Activated B cell treated with CpG ODN at 0.5 μM for 24 hours (primary cell): Measurements from ENCODE around the gene DIP2C. TPM values are rescaled to one million over a fixed set of nuclear protein-coding genes. Genes with fewer than 3 reads are reported as not detected.

ENCODE experiments used
- ATAC-seq: fragments of 200-7000 bp; cut with Tn5 transposase; one replicate; pipeline ENCODE4 v1.10.0; 2021; ENCODE audit warnings: low read depth, mild to moderate bottlenecking, moderate library complexity
- CTCF ChIA-PET: fragments of 350-600 bp; sonication (Branson Sonifier 250); formaldehyde crosslinking; loops from one replicate; lab custom pipeline; 2021; ENCODE audit warnings: antibody characterized with exemption; lab: Charles Lee
- POLR2A ChIA-PET: fragments of 350-600 bp; sonication (Branson Sonifier 250); formaldehyde crosslinking; loops from one replicate; lab custom pipeline; 2021; ENCODE audit warnings: antibody characterized with exemption; lab: Charles Lee
- DNase-seq: peaks from one replicate; pipeline ENCODE4 v3.0.0; 2022
- H3K27ac Mint-ChIP-seq: one replicate; pipeline ENCODE4 v1.8.0; 2020; ENCODE audit warnings: mixed read lengths
- H3K27me3 Mint-ChIP-seq: one replicate; pipeline ENCODE4 v1.8.0; 2021; ENCODE audit warnings: mixed read lengths
- H3K36me3 Mint-ChIP-seq: one replicate; pipeline ENCODE4 v1.8.0; 2021; ENCODE audit warnings: low read depth, mixed read lengths
- H3K4me1 Mint-ChIP-seq: one replicate; pipeline ENCODE4 v1.8.0; 2021; ENCODE audit warnings: mixed read lengths
- H3K4me3 Mint-ChIP-seq: one replicate; pipeline ENCODE4 v1.8.0; 2020; ENCODE audit warnings: mild to moderate bottlenecking, mixed read lengths
- H3K9me3 Mint-ChIP-seq: one replicate; pipeline ENCODE4 v1.8.0; 2020; ENCODE audit warnings: mixed read lengths
- CTCF ChIP-seq: fragments of 200-600 bp; IDR thresholded peaks from one replicate; pipeline ENCODE4 v1.8.0; 2022; ENCODE audit warnings: antibody characterized with exemption, mild to moderate bottlenecking
- intact Hi-C: fragments of 100-400 bp; cut with micrococcal nuclease; formaldehyde crosslinking; loops from one replicate; pipeline ENCODE4 v1.15.1; 2024
- total RNA-seq: library from RNA; stranded (reverse); gene quantifications from 2 replicates; pipeline ENCODE4 v1.2.3, GENCODE V29; 2022

The DIP2C gene
- total RNA-seq, 1 donor from 2014 or later, result 0.49 TPM

DNA sequence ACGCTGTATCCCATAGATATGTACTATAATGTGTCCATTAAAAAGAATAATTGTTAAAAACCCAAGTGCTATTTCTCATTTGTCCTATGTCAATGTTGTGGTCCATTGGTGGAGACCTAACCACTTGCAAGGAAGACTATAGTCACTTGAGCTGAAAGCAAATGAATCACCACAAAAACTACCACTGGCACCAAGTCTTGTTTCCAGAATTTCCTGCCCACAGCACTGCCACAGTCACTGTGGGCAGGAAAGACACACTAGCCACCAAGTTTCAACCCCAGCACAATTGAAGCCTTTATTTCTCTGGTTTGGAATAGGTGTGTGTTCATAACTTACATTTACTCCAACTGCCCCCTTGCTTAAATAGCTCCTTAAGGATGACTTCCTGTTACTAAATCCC is 12.4 kb downstream of the DIP2C start:
- intact Hi-C loops, result no loop called here
- no peaks in the 10 kb centered on the region for H3K36me3 Mint-ChIP-seq
- H3K4me1 Mint-ChIP-seq, result no peaks in the 10 kb centered on the region
- POLR2A ChIA-PET, result no interaction called here
- H3K9me3 Mint-ChIP-seq, result peaks cover 3% of the 10 kb centered on the region
- H3K4me3 Mint-ChIP-seq, result no peak overlapping the region
- ATAC-seq (no peak), DNase-seq (no peak)
- peaks cover 2% of the 10 kb centered on the region for H3K27me3 Mint-ChIP-seq
- CTCF ChIA-PET, result no interaction called here
- no peak overlapping the region for H3K27ac Mint-ChIP-seq
- no peak for TF ChIP-seq CTCF

DNA sequence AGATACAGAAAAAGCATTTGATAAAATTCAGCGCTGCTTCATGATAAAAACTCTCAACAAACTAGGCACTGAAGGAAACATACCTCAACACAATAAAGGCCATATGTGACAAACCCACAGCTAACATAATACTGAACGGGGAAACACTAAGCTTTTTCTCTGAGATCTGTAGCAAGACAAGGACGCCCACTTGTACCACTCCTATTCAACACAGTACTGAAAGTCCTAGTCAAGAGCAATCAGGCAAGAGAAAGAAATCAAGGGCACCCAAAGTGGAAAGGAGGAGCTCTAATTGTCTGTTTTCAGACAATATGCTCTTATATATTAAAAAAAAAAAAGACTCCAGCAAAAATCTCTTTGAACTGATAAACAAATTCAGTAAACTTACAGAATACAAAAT is 13.3 kb downstream of the DIP2C start:
- no peaks in the 10 kb centered on the region for H3K4me1 Mint-ChIP-seq
- H3K9me3 Mint-ChIP-seq, result peaks cover 3% of the 10 kb centered on the region
- intact Hi-C loops, result no loop called here
- H3K27me3 Mint-ChIP-seq, result no peaks in the 10 kb centered on the region
- no peak for TF ChIP-seq CTCF
- DNase-seq, result no peak
- POLR2A ChIA-PET, result no interaction called here
- CTCF ChIA-PET, result no interaction called here
- no peak overlapping the region for H3K4me3 Mint-ChIP-seq
- ATAC-seq, result no peak
- H3K27ac Mint-ChIP-seq, result no peak overlapping the region
- H3K36me3 Mint-ChIP-seq, result no peaks in the 10 kb centered on the region

- TF ChIP-seq CTCF, result no peak
- ATAC-seq (no peak), DNase-seq (no peak)
- Mint-ChIP-seq H3K9me3 (peaks cover 3% of the 10 kb centered on the region), H3K4me3 (no peak overlapping the region), H3K27me3 (no peaks in the 10 kb centered on the region), H3K4me1 (no peaks in the 10 kb centered on the region), H3K36me3 (no peaks in the 10 kb centered on the region), H3K27ac (no peak overlapping the region)
- ChIA-PET CTCF (no interaction called here), POLR2A (no interaction called here)
- intact Hi-C loops, result no loop called here
Measured at GRCh38 chr10:675532-675931, 13.9 kb downstream of the DIP2C start.

DNA sequence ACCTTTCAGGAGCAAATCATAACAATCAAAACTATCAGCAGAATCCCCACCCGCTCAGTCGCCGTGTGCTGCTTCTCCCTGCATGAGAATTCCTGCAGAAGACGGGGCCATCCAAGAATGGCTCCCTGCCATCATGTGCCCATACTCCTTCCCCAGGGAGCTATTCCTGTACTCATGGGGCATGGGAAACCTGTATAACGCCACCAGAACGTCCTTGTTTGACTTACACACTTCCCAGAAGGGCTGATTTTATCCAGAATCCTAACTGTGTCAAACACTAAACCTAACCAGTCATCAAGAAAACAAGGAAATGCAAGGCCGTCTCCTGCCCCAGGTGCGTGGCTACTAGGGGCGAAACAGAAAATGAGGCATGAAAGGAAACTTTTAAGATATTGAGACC is 16.0 kb downstream of the DIP2C start:
- DNase-seq, result no peak
- H3K27ac Mint-ChIP-seq, result no peak overlapping the region
- intact Hi-C loops, result no loop called here

GRCh38 chr10:672992-673391 is 16.5 kb downstream of the DIP2C start:
- DNase-seq (no peak), ATAC-seq (no peak)
- ChIA-PET POLR2A (no interaction called here), CTCF (no interaction called here)
- Mint-ChIP-seq H3K36me3 (no peaks in the 10 kb centered on the region), H3K9me3 (peaks cover 3% of the 10 kb centered on the region), H3K27me3 (no peaks in the 10 kb centered on the region), H3K4me3 (no peak overlapping the region), H3K4me1 (no peaks in the 10 kb centered on the region), H3K27ac (no peak overlapping the region)
- intact Hi-C loops, result no loop called here
- TF ChIP-seq CTCF, result no peak

More for the DNA sequence above, 16.0 kb downstream of the DIP2C start:
- Mint-ChIP-seq H3K4me3 (no peak overlapping the region), H3K9me3 (peaks cover 3% of the 10 kb centered on the region), H3K36me3 (no peaks in the 10 kb centered on the region), H3K4me1 (no peaks in the 10 kb centered on the region), H3K27me3 (no peaks in the 10 kb centered on the region)
- no peak for TF ChIP-seq CTCF
- ATAC-seq, result no peak
- ChIA-PET POLR2A (no interaction called here), CTCF (no interaction called here)
